HG03460 (cell line): Measurements from ENCODE around the gene TRNT1.

Experiments used
- ATAC-seq: cut with Tn5 transposase; IDR thresholded peaks from one replicate; pipeline ENCODE4 v1.9.1; 2021; ENCODE audit not compliant: unreplicated experiment

TRNT1 gene

GRCh38 chr3:3126477-3127431 is at the start of gene TRNT1:
Gene TRNT1 (plus strand): TSS chr3:3126940. CDS start chr3:3129041, 2,101 bp downstream.
- peak; percentile 93 for ATAC-seq

DNA sequence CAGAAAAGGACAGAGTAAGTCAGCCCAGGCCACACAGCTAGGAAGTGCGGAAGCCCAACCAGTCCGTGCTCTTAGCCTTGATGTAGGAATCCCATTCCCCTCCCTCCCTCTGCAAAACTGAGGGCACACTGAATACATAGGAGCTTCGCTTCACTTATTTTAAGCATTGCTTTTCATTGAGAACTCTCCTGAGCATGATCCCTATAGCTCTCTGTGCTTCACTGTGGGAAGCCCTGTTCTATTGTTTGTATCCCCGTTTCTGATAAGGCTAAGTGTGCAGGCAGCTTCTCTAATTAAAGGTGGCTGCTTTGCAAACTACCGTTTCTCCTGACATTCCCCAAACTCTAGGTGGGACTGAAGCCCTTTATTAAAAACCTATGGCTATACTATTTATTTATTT is 46.4 kb upstream of the TRNT1 start:
- ATAC-seq: no peak

- peak; percentile 44 for ATAC-seq
Measured at GRCh38 chr3:3081381-3082233, 45.1 kb upstream of the TRNT1 start.

DNA sequence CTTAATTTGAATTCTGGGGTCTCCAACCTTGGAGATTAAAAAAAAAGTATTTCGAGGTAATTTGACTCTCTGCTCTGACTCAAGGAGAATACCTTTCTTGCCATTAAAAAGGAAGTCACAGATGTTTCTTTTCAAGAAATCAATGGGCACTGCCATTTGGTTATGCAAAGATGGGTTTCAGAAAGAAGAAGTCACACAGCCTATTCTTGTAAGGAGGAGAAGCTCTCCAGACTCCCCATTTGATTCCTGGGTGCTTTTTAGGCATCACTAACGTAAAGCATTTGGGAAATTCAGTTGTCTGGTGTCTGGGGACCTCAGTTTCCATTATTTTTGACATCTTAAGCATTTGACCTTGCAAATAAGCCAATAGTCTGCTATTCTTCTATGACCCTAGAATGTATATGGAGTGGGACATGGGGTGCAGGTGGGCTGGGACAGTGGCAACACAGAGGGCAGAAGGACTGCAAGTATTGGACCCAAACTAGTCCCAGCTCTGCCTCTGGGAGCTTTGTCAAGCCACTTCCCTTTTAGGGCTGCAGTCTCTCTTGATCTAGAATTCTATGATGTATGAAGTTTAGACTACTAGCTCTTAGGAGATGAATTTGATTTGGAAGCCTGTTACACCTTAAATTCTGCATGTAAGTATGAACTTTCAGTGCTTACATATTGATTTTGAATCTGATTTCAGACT is 44.4 kb upstream of the TRNT1 start:
- peak; percentile 87 for ATAC-seq

GRCh38 chr3:3084890-3085289 is 41.9 kb upstream of the TRNT1 start:
- no peak for ATAC-seq

DNA sequence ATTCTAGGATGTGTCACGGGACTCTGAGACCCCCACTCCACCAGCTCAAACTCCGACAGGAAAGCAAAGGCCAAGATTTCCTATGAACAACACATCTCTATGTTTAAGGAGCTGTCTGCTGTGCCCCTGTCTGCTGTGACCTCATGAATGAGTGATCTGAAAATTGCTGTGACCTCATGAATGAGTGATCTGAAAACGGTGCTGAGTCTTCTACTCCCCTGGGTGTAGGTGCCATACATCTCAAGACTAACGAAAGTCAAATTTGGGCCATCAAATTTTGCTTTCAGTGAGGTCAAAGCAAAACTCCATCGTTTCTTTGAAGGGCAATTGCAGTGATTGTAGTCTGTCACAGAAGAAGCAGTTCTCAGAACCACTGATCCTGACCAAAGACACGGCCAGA is 41.0 kb upstream of the TRNT1 start:
- no peak for ATAC-seq

GRCh38 chr3:3086239-3086638 is 40.5 kb upstream of the TRNT1 start:
- no peak for ATAC-seq

GRCh38 chr3:3087279-3087678 is 39.5 kb upstream of the TRNT1 start:
- no peak for ATAC-seq

DNA sequence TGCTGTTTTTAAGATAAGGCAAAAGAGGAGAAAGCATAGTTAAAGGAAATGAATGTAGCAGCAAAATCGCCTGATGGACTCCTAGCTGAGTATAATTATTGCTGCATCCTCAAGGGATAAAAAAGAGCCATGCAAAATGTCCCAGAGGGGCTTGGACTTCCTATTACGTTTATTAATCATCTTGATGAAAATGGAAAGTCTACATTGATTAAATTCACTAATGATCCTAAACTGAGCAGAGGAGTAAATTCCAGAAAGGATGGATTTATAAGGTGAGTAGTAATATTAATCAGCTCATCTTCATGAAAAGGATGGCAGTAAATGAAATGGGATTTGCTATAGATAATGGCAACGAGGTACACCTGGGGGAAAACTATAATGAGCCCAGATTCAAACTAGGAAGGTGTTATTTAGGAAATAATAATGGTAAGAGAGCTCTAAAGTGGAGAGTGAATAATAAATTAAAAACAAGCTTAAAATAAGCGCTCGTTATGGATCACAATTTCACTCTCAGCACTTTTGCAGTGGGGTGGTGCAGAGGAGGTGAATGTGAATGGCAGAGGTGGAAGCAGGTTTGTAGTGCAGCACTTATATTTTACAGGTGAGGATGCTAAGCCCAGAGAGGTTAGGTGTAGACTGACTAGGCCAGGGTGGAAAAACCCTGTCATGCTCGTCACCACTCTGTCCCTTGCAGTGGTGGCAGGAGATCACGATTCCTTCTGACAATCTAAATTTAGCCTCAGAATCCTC is 38.8 kb upstream of the TRNT1 start:
- ATAC-seq: no peak

GRCh38 chr3:3089017-3089416 is 37.7 kb upstream of the TRNT1 start:
- ATAC-seq: peak; percentile 98

DNA sequence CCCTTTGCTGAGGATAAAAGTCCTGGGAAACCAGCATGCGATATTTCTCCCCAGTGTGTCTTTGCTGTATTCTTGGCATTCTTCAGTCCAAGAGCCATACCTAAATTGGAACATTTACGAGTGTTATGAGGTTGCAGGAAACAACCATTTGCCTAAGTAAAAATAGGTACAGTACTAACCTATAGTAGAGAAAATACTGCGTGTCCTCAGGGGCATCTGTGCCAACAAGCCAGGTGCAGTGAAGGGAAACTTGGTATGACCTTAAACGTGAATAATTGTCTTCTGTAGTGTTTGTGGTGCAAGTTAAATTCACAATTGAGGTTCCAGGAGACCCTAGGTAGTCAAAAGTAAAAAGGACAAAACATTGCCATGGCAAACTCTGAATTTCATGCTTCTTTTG is 28.8 kb upstream of the TRNT1 start:
- ATAC-seq: no peak

DNA sequence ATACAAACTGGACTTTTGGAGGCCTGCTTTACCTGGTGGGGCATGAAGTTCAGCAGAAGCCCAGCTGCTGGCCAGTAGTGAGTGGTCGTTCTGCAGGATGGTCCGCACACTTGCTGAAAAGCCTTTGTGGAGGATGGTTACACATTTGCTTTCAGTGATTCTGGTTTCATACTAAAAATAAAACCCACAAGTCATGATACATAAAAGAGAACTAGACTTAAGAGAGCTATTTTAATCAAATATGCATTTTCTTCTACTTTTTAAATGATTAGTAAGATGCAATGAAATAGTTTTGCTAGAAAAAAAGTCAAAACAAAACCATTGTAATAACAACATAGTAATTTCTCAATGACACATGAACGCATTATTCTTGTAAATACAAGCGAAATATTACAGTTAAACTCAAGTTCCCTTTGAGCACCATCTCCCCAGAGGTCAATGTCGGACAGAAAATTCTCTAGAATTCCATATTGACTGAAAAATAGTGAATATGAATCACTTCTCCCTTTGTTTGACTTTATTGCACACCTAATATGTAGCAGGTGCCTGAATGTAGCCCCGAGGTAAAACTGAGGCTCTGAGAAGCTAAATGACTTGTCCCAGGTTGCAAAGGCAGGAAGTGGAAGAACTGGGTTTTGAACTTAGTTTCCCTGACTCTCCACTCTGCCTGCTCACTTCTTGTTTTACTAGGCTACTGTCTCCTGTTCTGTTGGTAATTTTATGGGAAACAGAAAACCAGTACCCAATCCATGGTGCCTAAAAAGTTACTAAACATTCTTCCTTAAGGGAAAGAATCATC is 24.9 kb upstream of the TRNT1 start:
- ATAC-seq: no peak

- ATAC-seq: no peak
Measured at GRCh38 chr3:3102751-3103150, 24.0 kb upstream of the TRNT1 start.

- ATAC-seq: no peak
Measured at GRCh38 chr3:3105246-3105645, 21.5 kb upstream of the TRNT1 start.

DNA sequence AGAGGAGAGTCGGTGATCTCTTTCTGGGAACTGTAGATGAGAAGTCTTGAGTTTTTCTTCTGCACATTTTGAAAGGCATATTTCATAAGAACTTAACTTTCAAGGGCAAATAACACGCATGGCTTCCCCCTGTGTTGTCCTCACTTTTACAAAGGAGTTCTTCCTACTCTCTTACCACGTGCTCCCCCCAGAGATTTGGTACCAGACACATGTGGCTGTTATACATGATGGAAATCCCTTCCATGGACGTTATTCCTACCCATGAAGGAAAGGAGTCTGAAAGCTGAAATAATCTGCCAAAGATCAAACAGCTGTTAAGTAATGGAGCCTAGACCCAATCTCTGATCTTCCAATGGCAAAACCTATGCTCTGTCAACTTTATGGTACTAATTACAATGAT is 20.9 kb upstream of the TRNT1 start:
- ATAC-seq: no peak

- no peak for ATAC-seq
Measured at GRCh38 chr3:3107181-3107580, 19.6 kb upstream of the TRNT1 start.

DNA sequence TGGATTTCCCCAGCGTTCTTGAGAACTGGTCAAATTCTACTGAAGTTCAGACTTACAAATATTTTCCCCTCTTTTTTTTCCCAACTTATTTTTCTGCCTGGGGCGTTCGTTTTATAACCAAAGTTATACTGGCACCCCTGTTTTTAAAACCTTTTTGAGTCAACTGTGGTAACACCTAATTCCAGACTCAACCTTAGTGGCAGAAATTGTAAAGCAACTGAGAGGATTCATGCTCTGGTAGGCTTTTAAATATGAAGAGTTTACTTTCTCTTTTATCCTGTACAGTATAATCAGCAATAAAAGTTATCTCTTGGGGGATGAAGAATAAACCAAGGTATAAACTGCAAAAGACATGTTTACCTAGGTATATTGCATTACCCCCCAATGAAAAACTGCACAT is 18.9 kb upstream of the TRNT1 start:
- ATAC-seq: no peak

- ATAC-seq: no peak
Measured at GRCh38 chr3:3109407-3110298, 17.1 kb upstream of the TRNT1 start.

DNA sequence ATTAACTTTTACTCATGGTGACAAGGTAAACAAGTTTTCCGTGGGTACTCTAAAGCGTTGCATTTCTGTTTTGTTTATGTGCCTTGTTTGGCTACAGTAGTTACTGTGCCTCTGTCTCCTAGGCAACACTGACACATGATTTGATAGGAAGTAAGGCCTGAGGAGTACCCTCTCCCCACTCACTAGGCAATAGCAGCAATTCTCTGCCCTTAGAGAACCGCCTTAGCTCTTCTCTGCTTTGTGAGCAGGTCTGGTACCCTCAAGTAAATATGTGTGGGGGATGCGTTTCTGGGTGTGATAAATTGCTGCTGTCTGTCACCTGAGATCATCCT is 16.5 kb upstream of the TRNT1 start, which contains the start of gene IL5RA:
Gene IL5RA, minus strand, starts transcription at position 76 of the 332 bp plus-strand sequence. CDS start 5,390 bp downstream, outside the sequence.
- ATAC-seq: no peak
